Stimulated activated CD8-positive, alpha-beta memory T cell treated with anti-CD3 and anti-CD28 coated beads, Interleukin-12 subunit alpha, Interleukin-12 subunit beta, amount 100 ng/mL, for 1 hour (primary cell): ENCODE measurements around the gene TRIM2.

Experiments
- DNase-seq: peaks from one replicate; pipeline ENCODE4 v3.0.0-alpha.2; 2020; ENCODE audit warnings: low read depth

The TRIM2 gene

GRCh38 chr4:153222707-153223426, 18.6 kb downstream of the TRIM2 start:
- DNase-seq = no peak

- no peak for DNase-seq
Measured at GRCh38 chr4:153223427-153223801, 19.2 kb downstream of the TRIM2 start.

GRCh38 chr4:153223930-153224329, 19.7 kb downstream of the TRIM2 start:
- DNase-seq = no peak

- no peak for DNase-seq
Measured at GRCh38 chr4:153224474-153224873, 20.2 kb downstream of the TRIM2 start.

- no peak for DNase-seq
Measured at GRCh38 chr4:153227469-153228075, 23.3 kb downstream of the TRIM2 start.

GRCh38 chr4:153228512-153229140, 24.4 kb downstream of the TRIM2 start:
- no peak for DNase-seq

GRCh38 chr4:153229545-153229944, 25.3 kb downstream of the TRIM2 start:
- DNase-seq = no peak

GRCh38 chr4:153232768-153233167, 28.5 kb downstream of the TRIM2 start:
- no peak for DNase-seq

- no peak for DNase-seq
Measured at GRCh38 chr4:153233761-153234371, 29.6 kb downstream of the TRIM2 start.

- no peak for DNase-seq
Measured at GRCh38 chr4:153234885-153235284, 30.6 kb downstream of the TRIM2 start.

- no peak for DNase-seq
Measured at GRCh38 chr4:153238135-153238919, 34.1 kb downstream of the TRIM2 start.

- DNase-seq = no peak
Measured at GRCh38 chr4:153239409-153239808, 35.2 kb downstream of the TRIM2 start.

- no peak for DNase-seq
Measured at GRCh38 chr4:153241295-153241694, 37.1 kb downstream of the TRIM2 start.

- no peak for DNase-seq
Measured at GRCh38 chr4:153241970-153242838, 38.0 kb downstream of the TRIM2 start.

- no peak for DNase-seq
Measured at GRCh38 chr4:153242839-153243324, 38.6 kb downstream of the TRIM2 start.

- DNase-seq = no peak
Measured at GRCh38 chr4:153243468-153243867, 39.2 kb downstream of the TRIM2 start.

- DNase-seq = no peak
Measured at GRCh38 chr4:153244969-153245368, 40.7 kb downstream of the TRIM2 start.

- no peak for DNase-seq
Measured at GRCh38 chr4:153245775-153246174, 41.5 kb downstream of the TRIM2 start.

GRCh38 chr4:153246446-153247115, 42.3 kb downstream of the TRIM2 start:
- DNase-seq = no peak

GRCh38 chr4:153247116-153247490, 42.9 kb downstream of the TRIM2 start:
- DNase-seq = no peak
